SK-N-SH treated with all-trans-retinoic acid at 6 μM for 48 hours (cell line): Measurements from ENCODE around the gene IDH3G.

Experiments
- ATAC-seq: fragments of 200-7000 bp; cut with Tn5 transposase; 3 replicates; pipeline ENCODE4 v1.9.1; 2020; ENCODE audit warnings: mild to moderate bottlenecking, moderate library complexity
- ARNTL ChIP-seq: fragments of 450-650 bp; formaldehyde crosslinking; IDR thresholded peaks from 2 replicates; pipeline ENCODE4 v1.5.0; 2020; ENCODE audit warnings: low read depth, mild to moderate bottlenecking, moderate library complexity, borderline replicate concordance
- BACH2 ChIP-seq: fragments of 250-450 bp; sonication (Bioruptor Pico); IDR thresholded peaks from 2 replicates; pipeline ENCODE4 v1.9.0; 2021; ENCODE audit warnings: mild to moderate bottlenecking, borderline replicate concordance
- CREB5 ChIP-seq: fragments of 250-450 bp; sonication (Bioruptor Pico); IDR thresholded peaks from 2 replicates; pipeline ENCODE4 v1.5.1; 2020; ENCODE audit warnings: low read depth, mild to moderate bottlenecking, moderate library complexity
- CSDC2 ChIP-seq: fragments of 250-450 bp; sonication (Bioruptor Pico); IDR thresholded peaks from 2 replicates; pipeline ENCODE4 v1.5.0; 2020; ENCODE audit warnings: mild to moderate bottlenecking, moderate library complexity
- GLIS3 ChIP-seq: fragments of 250-450 bp; sonication (Bioruptor Pico); IDR thresholded peaks from 2 replicates; pipeline ENCODE4 v1.5.0; 2020; ENCODE audit warnings: mild to moderate bottlenecking, moderate library complexity
- ISL1 ChIP-seq: fragments of 250-450 bp; sonication (Bioruptor Pico); IDR thresholded peaks from 2 replicates; pipeline ENCODE4 v2.1.2; 2022; ENCODE audit warnings: mild to moderate bottlenecking, moderate library complexity
- OSR1 ChIP-seq: fragments of 250-450 bp; sonication (Bioruptor Pico); IDR thresholded peaks from 2 replicates; pipeline ENCODE4 v1.8.0; 2022; ENCODE audit warnings: moderate library complexity, mild to moderate bottlenecking, inconsistent platforms
- POU6F1 ChIP-seq: fragments of 250-450 bp; sonication (Bioruptor Pico); IDR thresholded peaks from 2 replicates; pipeline ENCODE4 v1.8.0; 2021; ENCODE audit warnings: low read depth, mild to moderate bottlenecking, moderate library complexity, borderline replicate concordance
- PPARA ChIP-seq: fragments of 250-450 bp; sonication (Bioruptor Pico); IDR thresholded peaks from 2 replicates; pipeline ENCODE4 v1.5.0; 2020; ENCODE audit warnings: mild to moderate bottlenecking, borderline replicate concordance
- RARB ChIP-seq: fragments of 250-450 bp; sonication (Bioruptor Pico); IDR thresholded peaks from 2 replicates; pipeline ENCODE4 v1.8.0; 2021; ENCODE audit warnings: mild to moderate bottlenecking, moderate library complexity
- TCF4 ChIP-seq: fragments of 250-450 bp; sonication (Bioruptor Pico); IDR thresholded peaks from 2 replicates; pipeline ENCODE4 v1.8.0; 2021; ENCODE audit warnings: mild to moderate bottlenecking, moderate library complexity, borderline replicate concordance
- TOX ChIP-seq: fragments of 250-450 bp; sonication (Bioruptor Pico); IDR thresholded peaks from 2 replicates; pipeline ENCODE4 v1.8.0; 2021; ENCODE audit warnings: mild to moderate bottlenecking, moderate library complexity, borderline replicate concordance
- TSHZ2 ChIP-seq: fragments of 250-450 bp; sonication (Bioruptor Pico); IDR thresholded peaks from 2 replicates; pipeline ENCODE4 v1.5.0; 2020; ENCODE audit warnings: mild to moderate bottlenecking, moderate library complexity
- ZC3H10 ChIP-seq: fragments of 250-450 bp; sonication (Bioruptor Pico); IDR thresholded peaks from 2 replicates; pipeline ENCODE4 v1.5.1; 2021; ENCODE audit warnings: mild to moderate bottlenecking, moderate library complexity
- ZFP3 ChIP-seq: fragments of 250-450 bp; sonication (Bioruptor Pico); IDR thresholded peaks from 2 replicates; pipeline ENCODE4 v1.5.0; 2020; ENCODE audit warnings: mild to moderate bottlenecking, moderate library complexity
- ZNF565 ChIP-seq: fragments of 450-650 bp; formaldehyde crosslinking; conservative IDR thresholded peaks from 2 replicates; pipeline ENCODE4 v1.5.0; 2020; ENCODE audit warnings: low read depth, mild to moderate bottlenecking, moderate library complexity
- ZNF70 ChIP-seq: fragments of 450-650 bp; formaldehyde crosslinking; IDR thresholded peaks from 2 replicates; pipeline ENCODE4 v1.5.0; 2020; ENCODE audit warnings: mild to moderate bottlenecking, moderate library complexity
- ZNF8 ChIP-seq: fragments of 450-650 bp; formaldehyde crosslinking; IDR thresholded peaks from 2 replicates; pipeline ENCODE4 v1.5.0; 2020; ENCODE audit warnings: mild to moderate bottlenecking, moderate library complexity

IDH3G gene

GRCh38 chrX:153763989-153764755, 30.0 kb downstream of the IDH3G start, which contains the start of gene PLXNB3:
Gene PLXNB3 (plus strand): TSS chrX:153764249. CDS start chrX:153765536, 1,287 bp downstream.
- peak; percentile 82 for ATAC-seq
- TF ChIP-seq TCF4 (CRISPR knock-in tag) (no peak), POU6F1 (CRISPR knock-in tag) (no peak), ARNTL (CRISPR knock-in tag) (no peak), ZNF565 (no peak), ZFP3 (CRISPR knock-in tag) (no peak), TSHZ2 (CRISPR knock-in tag) (no peak), RARB (CRISPR knock-in tag) (no peak), CSDC2 (CRISPR knock-in tag) (no peak), ISL1 (CRISPR knock-in tag) (no peak), OSR1 (CRISPR knock-in tag) (no peak), PPARA (CRISPR knock-in tag) (no peak), CREB5 (CRISPR knock-in tag) (no peak)

- ATAC-seq, result no peak
These were observed 30.8 kb downstream of the IDH3G start for GRCh38 chrX:153763298-153763932.

GRCh38 chrX:153762626-153763173, 31.5 kb downstream of the IDH3G start:
- ATAC-seq, result no peak
- TF ChIP-seq ZNF8 (no peak), ZC3H10 (no peak), BACH2 (CRISPR knock-in tag) (no peak), GLIS3 (no peak), TOX (CRISPR knock-in tag) (no peak), CSDC2 (CRISPR knock-in tag) (no peak), POU6F1 (CRISPR knock-in tag) (no peak), PPARA (CRISPR knock-in tag) (no peak), ISL1 (CRISPR knock-in tag) (no peak), ZNF70 (CRISPR knock-in tag) (no peak)

More at GRCh38 chrX:153763298-153763932, 30.8 kb downstream of the IDH3G start:
- no peak for TF ChIP-seq CREB5 (CRISPR knock-in tag)
- TF ChIP-seq ZNF70 (CRISPR knock-in tag), result no peak
- TF ChIP-seq POU6F1 (CRISPR knock-in tag), result no peak
- no peak for TF ChIP-seq OSR1 (CRISPR knock-in tag)
- TF ChIP-seq, all 23 proteins: peak for 0
